Neural cell (in vitro differentiated cells): ENCODE measurements around the gene TULP1. TPM values are rescaled to one million over a fixed set of nuclear protein-coding genes. Genes with fewer than 3 reads are reported as not detected.

Experiments
- H2AFZ ChIP-seq: fragments of 200-600, 300-800 bp; sonication (generic), shearing (Covaris generic); 2 replicates; pipeline ENCODE4 v1.6.0; 2014; ENCODE audit warnings: low read depth, mild to moderate bottlenecking, antibody characterized with exemption, low read length, moderate library complexity
- H3F3A ChIP-seq: fragments of 200-600 bp; shearing (Covaris generic); 2 replicates; pipeline ENCODE4 v1.6.1; 2016; ENCODE audit warnings: mild to moderate bottlenecking, moderate library complexity, mixed read lengths, antibody characterized with exemption, low read length; ENCODE audit not compliant: insufficient read depth, poor library complexity, severe bottlenecking
- H3K27ac ChIP-seq: fragments of 200-600, 300-800 bp; sonication (generic), shearing (Covaris generic); 2 replicates; pipeline ENCODE4 v1.5.1; 2014; ENCODE audit warnings: mild to moderate bottlenecking, low read length, moderate library complexity
- H3K27me3 ChIP-seq: fragments of 300-800, 200-600 bp; sonication (generic), shearing (Covaris generic); 2 replicates; pipeline ENCODE4 v1.6.0; 2014; ENCODE audit warnings: mild to moderate bottlenecking, low read depth, low read length, moderate library complexity; ENCODE audit not compliant: insufficient read depth
- H3K36me3 ChIP-seq: fragments of 300-800, 200-600 bp; sonication (generic), shearing (Covaris generic); 2 replicates; pipeline ENCODE4 v1.5.1; 2014; ENCODE audit warnings: mild to moderate bottlenecking, antibody characterized with exemption, low read length, moderate library complexity; ENCODE audit not compliant: insufficient read depth
- H3K4me2 ChIP-seq: fragments of 300-800, 200-600 bp; sonication (generic), shearing (Covaris generic); 2 replicates; pipeline ENCODE4 v1.6.0; 2014; ENCODE audit warnings: mild to moderate bottlenecking, low read length
- H3K4me3 ChIP-seq: fragments of 300-800, 200-600 bp; sonication (generic), shearing (Covaris generic); 2 replicates; pipeline ENCODE4 v1.5.1; 2014; ENCODE audit warnings: mild to moderate bottlenecking, low read length, moderate library complexity
- H3K79me2 ChIP-seq: fragments of 200-600 bp; shearing (Covaris generic); replicated peaks from 2 replicates; pipeline ENCODE4 v1.6.0; 2014; ENCODE audit warnings: mild to moderate bottlenecking, low read length, moderate library complexity; ENCODE audit not compliant: insufficient read depth
- H3K9ac ChIP-seq: fragments of 300-800, 200-600 bp; sonication (generic), shearing (Covaris generic); 2 replicates; pipeline ENCODE4 v1.6.1; 2016; ENCODE audit warnings: mild to moderate bottlenecking, low read length, mixed read lengths
- H3K9me2 ChIP-seq: fragments of 200-600 bp; shearing (Covaris generic); 2 replicates; pipeline ENCODE4 v1.6.1; 2016; ENCODE audit warnings: mild to moderate bottlenecking, low read length, mixed read lengths; ENCODE audit not compliant: insufficient read depth
- H3K9me3 ChIP-seq: fragments of 200-600, 300-800 bp; sonication (generic), shearing (Covaris generic); 2 replicates; pipeline ENCODE4 v1.6.1; 2016; ENCODE audit warnings: mild to moderate bottlenecking, mixed run types, low read length, moderate library complexity, mixed read lengths
- H4K20me1 ChIP-seq: fragments of 200-600 bp; shearing (Covaris generic); 2 replicates; pipeline ENCODE4 v1.6.1; 2016; ENCODE audit warnings: mild to moderate bottlenecking, mixed run types; ENCODE audit not compliant: insufficient read depth
- EP300 ChIP-seq: fragments of 450-650 bp; conservative IDR thresholded peaks from 2 replicates; pipeline ENCODE4 v1.6.1; 2014; ENCODE audit warnings: antibody characterized with exemption, mild to moderate bottlenecking, moderate library complexity; ENCODE audit not compliant: poor library complexity, severe bottlenecking
- EZH2 ChIP-seq: fragments of 200-600, 300-800 bp; shearing (Covaris generic), sonication (generic); IDR thresholded peaks from 2 replicates; pipeline ENCODE4 v1.6.1; 2014; ENCODE audit warnings: antibody characterized with exemption, low read length, borderline replicate concordance, mild to moderate bottlenecking; ENCODE audit not compliant: insufficient read depth, poor library complexity, severe bottlenecking
- MXI1 ChIP-seq: fragments of 450-650 bp; conservative IDR thresholded peaks from 2 replicates; pipeline ENCODE4 v1.6.1; 2014; ENCODE audit warnings: antibody characterized with exemption, mild to moderate bottlenecking; ENCODE audit not compliant: poor library complexity, severe bottlenecking
- polyA plus RNA-seq: library from polyadenylated mRNA; depleted of rRNA; stranded (reverse); fragments of >200 nt; gene quantifications from 2 replicates; pipeline ENCODE4 v1.2.3, GENCODE V29; 2014
- TF ChIP-seq, protein P1 (sequence below): IDR thresholded peaks from 2 replicates; pipeline ENCODE4 v1.6.1; 2012; ENCODE audit warnings: borderline replicate concordance
- TF ChIP-seq, protein P2 (sequence below): fragments of 450-650 bp; IDR thresholded peaks from 2 replicates; pipeline ENCODE4 v1.5.1; 2014; ENCODE audit warnings: antibody characterized with exemption, mild to moderate bottlenecking, moderate library complexity; ENCODE audit not compliant: poor library complexity, severe bottlenecking

TULP1 gene
- polyA plus RNA-seq, 1 donor from 2014 or later, result not detected

DNA sequence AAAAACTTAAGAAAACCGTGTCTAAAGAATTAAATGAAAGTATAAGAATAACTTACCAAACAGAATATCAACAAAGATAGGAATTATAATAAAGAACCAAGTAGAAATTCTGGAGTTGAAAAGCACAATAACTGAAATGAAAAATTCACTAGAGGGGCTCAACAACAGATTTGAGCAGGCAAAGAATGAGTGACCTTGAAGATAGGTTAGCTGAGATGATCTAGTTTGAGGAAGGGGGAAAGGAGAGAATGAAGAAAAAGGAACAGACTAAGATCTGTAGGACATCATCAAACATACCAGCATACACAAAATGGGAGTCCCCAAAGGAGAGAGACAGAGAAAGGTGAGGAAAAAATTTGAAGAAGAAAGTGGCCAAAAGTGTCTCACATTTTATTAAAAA, 37.7 kb upstream of the TULP1 start:
- TF ChIP-seq, protein P1, sequence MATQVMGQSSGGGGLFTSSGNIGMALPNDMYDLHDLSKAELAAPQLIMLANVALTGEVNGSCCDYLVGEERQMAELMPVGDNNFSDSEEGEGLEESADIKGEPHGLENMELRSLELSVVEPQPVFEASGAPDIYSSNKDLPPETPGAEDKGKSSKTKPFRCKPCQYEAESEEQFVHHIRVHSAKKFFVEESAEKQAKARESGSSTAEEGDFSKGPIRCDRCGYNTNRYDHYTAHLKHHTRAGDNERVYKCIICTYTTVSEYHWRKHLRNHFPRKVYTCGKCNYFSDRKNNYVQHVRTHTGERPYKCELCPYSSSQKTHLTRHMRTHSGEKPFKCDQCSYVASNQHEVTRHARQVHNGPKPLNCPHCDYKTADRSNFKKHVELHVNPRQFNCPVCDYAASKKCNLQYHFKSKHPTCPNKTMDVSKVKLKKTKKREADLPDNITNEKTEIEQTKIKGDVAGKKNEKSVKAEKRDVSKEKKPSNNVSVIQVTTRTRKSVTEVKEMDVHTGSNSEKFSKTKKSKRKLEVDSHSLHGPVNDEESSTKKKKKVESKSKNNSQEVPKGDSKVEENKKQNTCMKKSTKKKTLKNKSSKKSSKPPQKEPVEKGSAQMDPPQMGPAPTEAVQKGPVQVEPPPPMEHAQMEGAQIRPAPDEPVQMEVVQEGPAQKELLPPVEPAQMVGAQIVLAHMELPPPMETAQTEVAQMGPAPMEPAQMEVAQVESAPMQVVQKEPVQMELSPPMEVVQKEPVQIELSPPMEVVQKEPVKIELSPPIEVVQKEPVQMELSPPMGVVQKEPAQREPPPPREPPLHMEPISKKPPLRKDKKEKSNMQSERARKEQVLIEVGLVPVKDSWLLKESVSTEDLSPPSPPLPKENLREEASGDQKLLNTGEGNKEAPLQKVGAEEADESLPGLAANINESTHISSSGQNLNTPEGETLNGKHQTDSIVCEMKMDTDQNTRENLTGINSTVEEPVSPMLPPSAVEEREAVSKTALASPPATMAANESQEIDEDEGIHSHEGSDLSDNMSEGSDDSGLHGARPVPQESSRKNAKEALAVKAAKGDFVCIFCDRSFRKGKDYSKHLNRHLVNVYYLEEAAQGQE, result no peak
- TF ChIP-seq, protein P2, sequence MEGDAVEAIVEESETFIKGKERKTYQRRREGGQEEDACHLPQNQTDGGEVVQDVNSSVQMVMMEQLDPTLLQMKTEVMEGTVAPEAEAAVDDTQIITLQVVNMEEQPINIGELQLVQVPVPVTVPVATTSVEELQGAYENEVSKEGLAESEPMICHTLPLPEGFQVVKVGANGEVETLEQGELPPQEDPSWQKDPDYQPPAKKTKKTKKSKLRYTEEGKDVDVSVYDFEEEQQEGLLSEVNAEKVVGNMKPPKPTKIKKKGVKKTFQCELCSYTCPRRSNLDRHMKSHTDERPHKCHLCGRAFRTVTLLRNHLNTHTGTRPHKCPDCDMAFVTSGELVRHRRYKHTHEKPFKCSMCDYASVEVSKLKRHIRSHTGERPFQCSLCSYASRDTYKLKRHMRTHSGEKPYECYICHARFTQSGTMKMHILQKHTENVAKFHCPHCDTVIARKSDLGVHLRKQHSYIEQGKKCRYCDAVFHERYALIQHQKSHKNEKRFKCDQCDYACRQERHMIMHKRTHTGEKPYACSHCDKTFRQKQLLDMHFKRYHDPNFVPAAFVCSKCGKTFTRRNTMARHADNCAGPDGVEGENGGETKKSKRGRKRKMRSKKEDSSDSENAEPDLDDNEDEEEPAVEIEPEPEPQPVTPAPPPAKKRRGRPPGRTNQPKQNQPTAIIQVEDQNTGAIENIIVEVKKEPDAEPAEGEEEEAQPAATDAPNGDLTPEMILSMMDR, result no peak
- no peaks in the 10 kb centered on the region for H3K27me3 ChIP-seq

DNA sequence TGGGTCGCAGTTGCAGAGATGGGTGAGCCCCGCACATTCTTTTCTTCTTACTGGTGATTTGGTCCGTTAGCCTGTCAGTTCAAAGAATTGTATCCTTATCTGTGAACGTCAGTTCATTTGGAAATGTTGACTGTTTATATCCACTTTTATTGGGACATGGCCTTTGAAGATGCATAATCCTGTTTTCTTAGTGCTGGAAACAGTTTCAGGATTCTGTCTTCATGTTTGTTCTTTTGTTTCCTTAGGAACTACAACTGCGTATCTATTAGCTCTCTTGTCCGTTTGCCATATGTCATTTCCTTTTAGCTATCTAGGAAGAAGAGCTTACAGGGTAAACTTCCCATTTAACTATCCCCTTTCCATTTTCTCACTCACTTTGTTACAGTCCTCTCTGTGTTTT, 35.0 kb upstream of the TULP1 start:
- Histone ChIP-seq H3K4me2 (no peak overlapping the region), H3K9ac (no peak overlapping the region), H3F3A (no peaks in the 10 kb centered on the region), H3K36me3 (no peaks in the 10 kb centered on the region), H2AFZ (no peak overlapping the region), H3K79me2 (no peaks in the 10 kb centered on the region), H3K27me3 (no peaks in the 10 kb centered on the region), H4K20me1 (no peaks in the 10 kb centered on the region), H3K9me3 (no peaks in the 10 kb centered on the region), H3K9me2 (no peaks in the 10 kb centered on the region), H3K27ac (no peak overlapping the region), H3K4me3 (no peak overlapping the region)
- no peak for TF ChIP-seq EP300
- no peak for TF ChIP-seq MXI1
- no peak for TF ChIP-seq EZH2
- TF ChIP-seq, protein P1, result no peak

More for the DNA sequence above, 37.7 kb upstream of the TULP1 start:
- Histone ChIP-seq H3K9me3 (no peaks in the 10 kb centered on the region), H3K4me2 (no peak overlapping the region), H4K20me1 (no peaks in the 10 kb centered on the region), H3K9ac (no peak overlapping the region), H3K36me3 (no peaks in the 10 kb centered on the region), H3F3A (no peaks in the 10 kb centered on the region), H3K79me2 (no peaks in the 10 kb centered on the region), H2AFZ (no peak overlapping the region), H3K27ac (no peak overlapping the region), H3K9me2 (no peaks in the 10 kb centered on the region), H3K4me3 (no peak overlapping the region)
